ENCODE measurements around the gene RMC1. TPM values are rescaled to one million over a fixed set of nuclear protein-coding genes. Genes with fewer than 3 reads are reported as not detected.

The RMC1 gene
- total and polyA plus RNA-seq, 4 donors = 15.6 to 24.7 (median 20.8) TPM

- Histone ChIP-seq H3K4me3 (ENCODE audit: low read depth in 1 of 3, low read length in 3 of 3) (no peak overlapping the region), H3K27me3 (ENCODE audit: control insufficient read depth in 4 of 4, insufficient read depth in 4 of 4, low read length in 3 of 4) (no peaks in the 10 kb centered on the region), H3K4me1 (ENCODE audit: control insufficient read depth in 4 of 4, insufficient read depth in 4 of 4, low read length in 3 of 4) (no peaks in the 10 kb centered on the region), H3K9me3 (ENCODE audit: control insufficient read depth in 4 of 4, low read length in 3 of 4) (no peaks in the 10 kb centered on the region), H3K36me3 (ENCODE audit: control insufficient read depth in 4 of 4, insufficient read depth in 3 of 4, low read depth in 1 of 4, low read length in 3 of 4) (no peaks in the 10 kb centered on the region), H3K27ac (ENCODE audit: low read depth in 1 of 2, low read length in 2 of 2) (no peak overlapping the region), H3K9ac (ENCODE audit: low read depth in 1 of 2, low read length in 2 of 2) (no peak overlapping the region)
- TF ChIP-seq JUND (IDR thresholded peaks at IDR 0.05) (no peak), HNF4A (conservative IDR thresholded peaks at IDR 0.05) (no peak), ATF3 (IDR thresholded peaks at IDR 0.05) (no peak), TAF1 (conservative IDR thresholded peaks at IDR 0.05) (no peak), REST (IDR thresholded peaks at IDR 0.05) (no peak), GABPA (IDR thresholded peaks at IDR 0.05 in 1 of 2, conservative IDR thresholded peaks at IDR 0.05 in 1 of 2) (no peak), FOXA2 (IDR thresholded peaks at IDR 0.05) (no peak), CTCF (IDR thresholded peaks at IDR 0.05; ENCODE audit: low read depth, low read length, missing input control) (no peak), SP1 (IDR thresholded peaks at IDR 0.05) (no peak), EGR1 (IDR thresholded peaks at IDR 0.05; ENCODE audit: low read depth in 2 of 2) (no peak), RXRA (IDR thresholded peaks at IDR 0.05) (no peak), RAD21 (IDR thresholded peaks at IDR 0.05) (no peak), YY1 (IDR thresholded peaks at IDR 0.05) (no peak), ZBTB33 (IDR thresholded peaks at IDR 0.05) (no peak), NR2F2 (IDR thresholded peaks at IDR 0.05) (no peak)
- DNase-seq (ENCODE audit: low spot score) = no peak
- WGBS = 78% methylated on average over 12 of the region's 12 CpGs
Observed at GRCh38 chr18:23495723-23496440, 7.4 kb upstream of the RMC1 start.

GRCh38 chr18:23498117-23498516 is 5.2 kb upstream of the RMC1 start:
- no peaks in the 10 kb centered on the region for H3K9me3 ChIP-seq (ENCODE audit: control insufficient read depth in 4 of 4, low read length in 3 of 4)
- no peak for DNase-seq (ENCODE audit: low spot score)
- H3K36me3 ChIP-seq (ENCODE audit: control insufficient read depth in 4 of 4, insufficient read depth in 3 of 4, low read depth in 1 of 4, low read length in 3 of 4) = no peaks in the 10 kb centered on the region
- 87% methylated on average over 2 of the region's 2 CpGs for WGBS
- H3K4me1 ChIP-seq (ENCODE audit: control insufficient read depth in 4 of 4, insufficient read depth in 4 of 4, low read length in 3 of 4) = peaks cover 0 to 7% (median 0%) of the 10 kb centered on the region in 4 donors
- TF ChIP-seq GABPA (IDR thresholded peaks at IDR 0.05 in 1 of 2, conservative IDR thresholded peaks at IDR 0.05 in 1 of 2) (no peak), CTCF (IDR thresholded peaks at IDR 0.05; ENCODE audit: low read depth, low read length, missing input control) (no peak)
- no peak overlapping the region for H3K4me3 ChIP-seq (ENCODE audit: low read depth in 1 of 3, low read length in 3 of 3)
- no peak overlapping the region for H3K27ac ChIP-seq (ENCODE audit: low read depth in 1 of 2, low read length in 2 of 2)
- H3K9ac ChIP-seq (ENCODE audit: low read depth in 1 of 2, low read length in 2 of 2) = no peak overlapping the region
- no peaks in the 10 kb centered on the region for H3K27me3 ChIP-seq (ENCODE audit: control insufficient read depth in 4 of 4, insufficient read depth in 4 of 4, low read length in 3 of 4)
